Endothelial cell of umbilical vein (primary cell): ENCODE data around the gene THSD7A. TPM values are rescaled to one million over a fixed set of nuclear protein-coding genes. Genes with fewer than 3 reads are reported as not detected.

Experiments
- BruUV-seq: library from RNA; stranded (reverse); fragments of 400-500 nt; replicated peaks from 2 replicates; lab custom pipeline; 2021; lab: Mats Ljungman, UMichigan
- CTCF ChIA-PET: fragments of 300-600, 350-600 bp; sonication (Branson Sonifier 250); formaldehyde crosslinking; loops from one replicate; lab custom pipeline; 2021; ENCODE audit warnings: antibody characterized with exemption, inconsistent platforms; lab: Charles Lee
- POLR2A ChIA-PET: fragments of 300-600, 350-600 bp; sonication (Branson Sonifier 250); formaldehyde crosslinking; loops from one replicate; lab custom pipeline; 2021; ENCODE audit warnings: antibody characterized with exemption, inconsistent platforms; lab: Charles Lee
- DNase-seq: peaks from one replicate; pipeline ENCODE4 v3.0.0-alpha.2; 2011; ENCODE audit warnings: low read depth, low spot score
- FAIRE-seq: peaks from 2 replicates; lab custom pipeline; 2011; peaks lifted over from hg19 to GRCh38; lab: Jason Lieb, UNC
- H2AFZ ChIP-seq: 2 replicates; pipeline ENCODE4 v1.6.0; 2012; ENCODE audit warnings: low read depth, low read length, control low read depth, inconsistent platforms
- H3K27ac ChIP-seq: 2 replicates; pipeline ENCODE4 v1.5.1; 2011; ENCODE audit warnings: low read depth, mild to moderate bottlenecking, control low read depth, low read length, moderate library complexity; ENCODE audit not compliant: insufficient read depth
- H3K27me3 ChIP-seq, 2 experiments: 2 replicates each; pipeline versions ENCODE4 v1.6.0 to v1.6.1; 2011; ENCODE audit warnings: low read length in 2 of 2, mixed read lengths in 1 of 2; ENCODE audit not compliant: control insufficient read depth in 2 of 2, insufficient read depth in 2 of 2
- H3K36me3 ChIP-seq, 2 experiments: 2 replicates in 1 of 2; 3 replicates in 1 of 2; pipeline ENCODE4 v1.5.1; 2011; ENCODE audit warnings: low read length in 2 of 2, mild to moderate bottlenecking in 1 of 2, moderate library complexity in 1 of 2; ENCODE audit not compliant: control insufficient read depth in 2 of 2, insufficient read depth in 2 of 2; ENCODE audit errors: extremely low read depth in 1 of 2
- H3K4me1 ChIP-seq: 3 replicates; pipeline ENCODE4 v1.5.1; 2011; ENCODE audit warnings: mild to moderate bottlenecking, low read length; ENCODE audit not compliant: control insufficient read depth, insufficient read depth; ENCODE audit errors: extremely low read depth
- H3K4me2 ChIP-seq: 2 replicates; pipeline ENCODE4 v1.6.1; 2011; ENCODE audit warnings: low read length, control low read depth, mixed read lengths; ENCODE audit not compliant: insufficient read depth
- H3K4me3 ChIP-seq, 3 experiments: fragments of 200-600 bp in 1 of 3; sonication (generic), shearing (Covaris generic) in 1 of 3; replicated peaks in 1 of 3; 2 replicates each; pipeline ENCODE4 v1.5.1; 2011 to 2016; ENCODE audit warnings: control low read depth in 3 of 3, low read length in 3 of 3, mild to moderate bottlenecking in 2 of 3, inconsistent platforms in 1 of 3, low read depth in 1 of 3, moderate library complexity in 1 of 3; ENCODE audit not compliant: insufficient read depth in 1 of 3
- H3K79me2 ChIP-seq: 2 replicates; pipeline ENCODE4 v1.6.0; 2012; ENCODE audit warnings: low read length, inconsistent platforms; ENCODE audit not compliant: control insufficient read depth, insufficient read depth
- H3K9ac ChIP-seq: replicated peaks from 2 replicates; pipeline ENCODE3; 2011; ENCODE audit warnings: low read length, control low read depth; ENCODE audit not compliant: insufficient read depth; ENCODE audit errors: extremely low read depth
- H3K9me1 ChIP-seq: replicated peaks from 3 replicates; pipeline ENCODE4 v1.6.0; 2011; ENCODE audit warnings: mild to moderate bottlenecking, low read length; ENCODE audit not compliant: control insufficient read depth, insufficient read depth; ENCODE audit errors: extremely low read depth
- H3K9me3 ChIP-seq: replicated peaks from 2 replicates; pipeline ENCODE4 v1.5.1; 2012; ENCODE audit warnings: low read length, inconsistent platforms; ENCODE audit not compliant: control insufficient read depth, insufficient read depth
- H4K20me1 ChIP-seq: replicated peaks from 2 replicates; pipeline ENCODE3; 2011; ENCODE audit warnings: mild to moderate bottlenecking, low read length; ENCODE audit not compliant: control insufficient read depth, insufficient read depth; ENCODE audit errors: extremely low read depth
- CTCF ChIP-seq, 2 donors: IDR thresholded peaks; 1 replicate in 1 of 2; 2 replicates in 1 of 2; pipeline ENCODE4 v1.5.1; 2011; ENCODE audit warnings: low read length in 2 of 2, mild to moderate bottlenecking in 2 of 2, moderate library complexity in 2 of 2, control low read depth in 1 of 2, inconsistent platforms in 1 of 2, low read depth in 1 of 2; ENCODE audit not compliant: insufficient read depth in 1 of 2; ENCODE audit errors: extremely low read depth in 1 of 2
- EZH2 ChIP-seq: IDR thresholded peaks from 2 replicates; pipeline ENCODE4 v1.6.1; 2012; ENCODE audit warnings: borderline replicate concordance, low read depth, mild to moderate bottlenecking, moderate library complexity, low read length, inconsistent platforms; ENCODE audit not compliant: severe bottlenecking
- FOS ChIP-seq: IDR thresholded peaks from 2 replicates; pipeline ENCODE4 v1.6.1; 2011; ENCODE audit warnings: mild to moderate bottlenecking, low read length, moderate library complexity, borderline replicate concordance; ENCODE audit not compliant: insufficient read depth
- GATA2 ChIP-seq: IDR thresholded peaks from 2 replicates; pipeline ENCODE4 v1.7.0; 2011; ENCODE audit warnings: low read depth, mild to moderate bottlenecking, moderate library complexity, mixed read lengths, low read length; ENCODE audit not compliant: insufficient read length, insufficient read depth
- JUN ChIP-seq: IDR thresholded peaks from 2 replicates; pipeline ENCODE4 v1.6.1; 2011; ENCODE audit warnings: borderline replicate concordance, low read depth; ENCODE audit not compliant: insufficient read length, insufficient read depth
- MAX ChIP-seq: IDR thresholded peaks from 2 replicates; pipeline ENCODE4 v1.6.1; 2011; ENCODE audit not compliant: insufficient read depth, insufficient read length
- MYC ChIP-seq: IDR thresholded peaks from one replicate; pipeline ENCODE4 v1.6.1; 2011; ENCODE audit warnings: mild to moderate bottlenecking, low read depth, low read length
- POLR2A ChIP-seq: IDR thresholded peaks from 2 replicates; pipeline ENCODE4 v1.6.1; 2012; ENCODE audit warnings: low read depth, mild to moderate bottlenecking, control low read depth, low read length
- POLR2AphosphoS5 ChIP-seq: IDR thresholded peaks from 2 replicates; pipeline ENCODE4 v1.6.1; 2012; ENCODE audit warnings: low read depth, mild to moderate bottlenecking, control low read depth, low read length, moderate library complexity; ENCODE audit not compliant: insufficient read depth
- dilution Hi-C: fragments of 300-500 bp; cut with MboI; formaldehyde crosslinking; loops from one replicate; pipeline ENCODE4 v1.15.0; 2019; ENCODE audit warnings: low sequenced_read_pairs; ENCODE audit not compliant: extremely low pct_ligation_motif_present
- intact Hi-C: fragments of 100-400 bp; cut with micrococcal nuclease; formaldehyde crosslinking; loops from one replicate; pipeline ENCODE4 v1.10.0; 2022
- polyA plus RNA-seq, 4 experiments: library from polyadenylated mRNA; depleted of rRNA in 3 of 4; stranded (reverse) in 3 of 4; unstranded in 1 of 4; fragments of >200 nt; gene quantifications; 2 replicates each; pipeline versions ENCODE4 v1.2.1 to v1.2.3, GENCODE V29; 2011 to 2012; ENCODE audit warnings: missing spikeins in 1 of 4
- total RNA-seq: library from RNA; stranded (reverse); gene quantifications from 2 replicates; pipeline ENCODE4 v1.2.3, GENCODE V29; 2021

The THSD7A gene
- total and polyA plus RNA-seq, 2 donors (not counting 3 experiments of a cell fraction or from before 2014, with no cell fraction given): 3.3 to 12.7 TPM

GRCh38 chr7:11709196-11709595, 122.8 kb downstream of the THSD7A start:
- H3K36me3 ChIP-seq: no peaks in the 10 kb centered on the region
- no TSS peak for BruUV-seq
- H3K4me3 ChIP-seq: no peak overlapping the region
- intact Hi-C loops: no loop called here
- no peak for TF ChIP-seq EZH2
- TF ChIP-seq FOS: no peak
- no peak for TF ChIP-seq GATA2
- TF ChIP-seq CTCF (IDR thresholded peaks at IDR 0.05; ENCODE audit: extremely low read depth in 1 of 2, insufficient read depth in 1 of 2, low read depth in 1 of 2, low read length in 2 of 2): no peak
- no peak for TF ChIP-seq JUN
- no peak for TF ChIP-seq POLR2AphosphoS5
- TF ChIP-seq MAX: no peak
- no peak for TF ChIP-seq POLR2A
- no peak for TF ChIP-seq MYC
- no peak overlapping the region for H3K9ac ChIP-seq
- ChIA-PET CTCF (no interaction called here), POLR2A (no interaction called here)
- H3K79me2 ChIP-seq: no peaks in the 10 kb centered on the region
- H3K4me2 ChIP-seq: no peak overlapping the region
- no peaks in the 10 kb centered on the region for H3K9me3 ChIP-seq
- no peaks in the 10 kb centered on the region for H3K27me3 ChIP-seq
- FAIRE-seq (no peak), DNase-seq (no peak)
- H3K4me1 ChIP-seq: peaks cover 30% of the 10 kb centered on the region
- no peak overlapping the region for H2AFZ ChIP-seq
- no peaks in the 10 kb centered on the region for H3K9me1 ChIP-seq
- no peak overlapping the region for H3K27ac ChIP-seq
- dilution Hi-C loops: no loop called here
- H4K20me1 ChIP-seq: no peaks in the 10 kb centered on the region
